NCI-H345 treated with DMSO at 0.1 percent for 48 hours (cell line): Measurements from ENCODE around the gene KDM2B.

ENCODE experiments used
- DNase-seq: peaks from one replicate; lab custom pipeline; 2025; ENCODE audit not compliant: unreplicated experiment; lab: John Stamatoyannopoulos, UW

KDM2B gene

GRCh38 chr12:121531356-121531750 lies 49.5 kb downstream of the KDM2B start:
- DNase-seq = no peak

GRCh38 chr12:121530600-121531355 lies 50.0 kb downstream of the KDM2B start:
- DNase-seq = no peak

GRCh38 chr12:121529184-121529583 lies 51.6 kb downstream of the KDM2B start:
- DNase-seq = no peak

GRCh38 chr12:121525411-121525810 lies 55.4 kb downstream of the KDM2B start:
- DNase-seq = no peak

GRCh38 chr12:121524196-121524916 lies 56.5 kb downstream of the KDM2B start:
- DNase-seq = no peak

- no peak for DNase-seq
Measured at GRCh38 chr12:121523741-121524140, 57.1 kb downstream of the KDM2B start.

- no peak for DNase-seq
Measured at GRCh38 chr12:121522971-121523370, 57.9 kb downstream of the KDM2B start.

GRCh38 chr12:121520586-121521086 lies 60.2 kb downstream of the KDM2B start:
- DNase-seq = no peak

GRCh38 chr12:121520119-121520518 lies 60.7 kb downstream of the KDM2B start:
- DNase-seq = no peak

GRCh38 chr12:121519227-121519626 lies 61.6 kb downstream of the KDM2B start:
- DNase-seq = no peak

- no peak for DNase-seq
Measured at GRCh38 chr12:121518656-121519055, 62.2 kb downstream of the KDM2B start.

GRCh38 chr12:121516437-121517011 lies 64.3 kb downstream of the KDM2B start:
- DNase-seq = no peak

GRCh38 chr12:121515615-121516014 lies 65.2 kb downstream of the KDM2B start:
- no peak for DNase-seq

GRCh38 chr12:121514184-121514742 lies 66.6 kb downstream of the KDM2B start:
- no peak for DNase-seq

- DNase-seq = no peak
Measured at GRCh38 chr12:121513464-121514183, 67.2 kb downstream of the KDM2B start.

- DNase-seq = no peak
Measured at GRCh38 chr12:121512561-121512960, 68.3 kb downstream of the KDM2B start.

GRCh38 chr12:121511916-121512315 lies 68.9 kb downstream of the KDM2B start:
- no peak for DNase-seq

- no peak for DNase-seq
Measured at GRCh38 chr12:121509339-121509738, 71.5 kb downstream of the KDM2B start.

- no peak for DNase-seq
Measured at GRCh38 chr12:121508533-121508932, 72.3 kb downstream of the KDM2B start.

- DNase-seq = no peak
Measured at GRCh38 chr12:121507984-121508383, 72.8 kb downstream of the KDM2B start.

- no peak for DNase-seq
Measured at GRCh38 chr12:121507245-121507644, 73.6 kb downstream of the KDM2B start.
